HG03159 (cell line): ENCODE data around the gene NEK2.

ENCODE experiments used
- ATAC-seq: cut with Tn5 transposase; IDR thresholded peaks from one replicate; pipeline ENCODE4 v1.9.1; 2021; ENCODE audit warnings: mild to moderate bottlenecking, moderate library complexity; ENCODE audit not compliant: unreplicated experiment

The NEK2 gene

DNA sequence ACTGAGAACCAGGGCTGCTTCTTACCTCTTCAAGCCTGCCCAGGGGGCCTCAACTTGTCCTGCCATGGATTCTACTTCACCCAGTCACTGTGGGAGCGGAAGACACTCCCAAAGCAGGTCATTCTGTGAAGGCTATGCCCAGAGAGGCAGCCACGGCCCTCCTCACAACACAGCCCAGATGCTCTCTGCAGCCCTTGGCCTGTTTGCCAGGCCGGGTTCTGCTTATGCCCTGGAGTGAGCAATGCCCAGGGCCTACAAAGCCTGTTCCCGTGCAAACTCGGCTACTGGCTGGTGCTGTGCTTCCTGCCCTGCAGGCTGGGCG lies 62.7 kb downstream of the NEK2 start:
- ATAC-seq = no peak
